CD4-positive, alpha-beta T cell (primary cell): Measurements from ENCODE around the gene WDR4. TPM values are rescaled to one million over a fixed set of nuclear protein-coding genes. Genes with fewer than 3 reads are reported as not detected.
"Not testable (repeated sequence)": the region's sequence is repeated elsewhere in the genome, so short reads cannot be mapped to it uniquely, and the experiment has no call there.

Experiments used
- ATAC-seq: fragments of 200-7000 bp; cut with Tn5 transposase; one replicate; pipeline ENCODE4 v1.10.0; 2022; ENCODE audit warnings: mild to moderate bottlenecking; ENCODE audit not compliant: poor library complexity
- CTCF ChIA-PET: fragments of 350-600 bp; sonication (Branson Sonifier 250); formaldehyde crosslinking; loops from one replicate; lab custom pipeline; 2021; ENCODE audit warnings: antibody characterized with exemption, inconsistent platforms; lab: Charles Lee
- POLR2A ChIA-PET: fragments of 350-600 bp; sonication (Branson Sonifier 250); formaldehyde crosslinking; loops from one replicate; lab custom pipeline; 2021; ENCODE audit warnings: antibody characterized with exemption, inconsistent platforms; lab: Charles Lee
- DNase-seq, 14 experiments: peaks; one replicate each; pipeline ENCODE4 v3.0.0-alpha.2; 2013 to 2020; ENCODE audit warnings: mixed read lengths in 2 of 14
- H3K27ac ChIP-seq, 2 donors: one replicate each; pipeline versions ENCODE4 v1.5.1 to v1.7.0; 2013; ENCODE audit warnings: low read length in 2 of 2, low read depth in 1 of 2, mild to moderate bottlenecking in 1 of 2
- H3K27me3 ChIP-seq, 2 experiments: 1 replicate in 1 of 2; 2 replicates in 1 of 2; pipeline versions ENCODE4 v1.6.1 to v1.7.0; 2013; ENCODE audit warnings: low read length in 2 of 2, control low read depth in 1 of 2, mild to moderate bottlenecking in 1 of 2, moderate library complexity in 1 of 2; ENCODE audit not compliant: insufficient read depth in 2 of 2, control insufficient read depth in 1 of 2
- H3K36me3 ChIP-seq: one replicate; pipeline ENCODE4 v1.6.1; 2013; ENCODE audit warnings: low read length, control low read depth; ENCODE audit not compliant: insufficient read depth
- H3K4me1 ChIP-seq: one replicate; pipeline ENCODE4 v1.6.1; 2013; ENCODE audit warnings: low read length, control low read depth; ENCODE audit not compliant: insufficient read depth
- H3K4me3 ChIP-seq: one replicate; pipeline ENCODE4 v1.5.1; 2013; ENCODE audit warnings: mild to moderate bottlenecking, low read length, moderate library complexity
- H3K9me3 ChIP-seq, 2 experiments: 1 replicate in 1 of 2; 2 replicates in 1 of 2; pipeline versions ENCODE4 v1.6.1 to v1.7.0; 2013; ENCODE audit warnings: low read length in 2 of 2, mild to moderate bottlenecking in 2 of 2, control low read depth in 1 of 2, moderate library complexity in 1 of 2; ENCODE audit not compliant: control insufficient read depth in 1 of 2, insufficient read depth in 1 of 2
- H3K27ac Mint-ChIP-seq: one replicate; pipeline ENCODE4 v1.8.0; 2020; ENCODE audit warnings: mixed read lengths
- H3K27me3 Mint-ChIP-seq: one replicate; pipeline ENCODE4 v1.8.0; 2021; ENCODE audit warnings: mixed read lengths
- H3K36me3 Mint-ChIP-seq: one replicate; pipeline ENCODE4 v1.8.0; 2021; ENCODE audit warnings: low read depth, mixed read lengths
- H3K4me1 Mint-ChIP-seq: one replicate; pipeline ENCODE4 v1.8.0; 2021; ENCODE audit warnings: low read depth, mixed read lengths
- H3K4me3 Mint-ChIP-seq: one replicate; pipeline ENCODE4 v1.8.0; 2020; ENCODE audit warnings: mild to moderate bottlenecking, mixed read lengths
- H3K9me3 Mint-ChIP-seq: one replicate; pipeline ENCODE4 v1.8.0; 2020; ENCODE audit warnings: mixed read lengths
- CTCF ChIP-seq: fragments of 200-600 bp; IDR thresholded peaks from one replicate; pipeline ENCODE4 v1.8.0; 2022; ENCODE audit warnings: antibody characterized with exemption, mild to moderate bottlenecking
- intact Hi-C, 2 experiments: fragments of 100-400 bp; cut with DNase I in 1 of 2; cut with micrococcal nuclease in 1 of 2; formaldehyde crosslinking; loops; one replicate each; pipeline versions ENCODE4 v1.15.1 to v1.9.0; 2023 to 2025; cut with DNase I, micrococcal nuclease
- total RNA-seq, 174 experiments: library from RNA in 2 of 174; stranded (reverse) in 2 of 174; gene quantifications; one replicate each; pipeline ENCODE4 v1.2.3 and lab custom pipeline; 2021 to 2026

WDR4 gene
- total RNA-seq, 2 experiments from 2014 or later = 11.3 to 12.9 TPM

- peaks cover 72% of the 10 kb centered on the region for H3K36me3 Mint-ChIP-seq
- intact Hi-C loops = no loop called here
- Histone ChIP-seq H3K36me3 (peaks cover 72% of the 10 kb centered on the region), H3K27ac (no peak overlapping the region), H3K9me3 (peaks cover 0 to 6% of the 10 kb centered on the region in 2 experiments), H3K4me3 (no peak overlapping the region), H3K4me1 (no peaks in the 10 kb centered on the region), H3K27me3 (no peaks in the 10 kb centered on the region)
- ChIA-PET POLR2A (no interaction called here), CTCF (no interaction called here)
- H3K27ac Mint-ChIP-seq = no peak overlapping the region
- no peak overlapping the region for H3K4me3 Mint-ChIP-seq
- H3K27me3 Mint-ChIP-seq = no peaks in the 10 kb centered on the region
- H3K4me1 Mint-ChIP-seq = no peaks in the 10 kb centered on the region
- ATAC-seq (no peak), DNase-seq (no peak)
- H3K9me3 Mint-ChIP-seq = no peaks in the 10 kb centered on the region
- TF ChIP-seq CTCF = no peak
These were observed 28.9 kb downstream of the WDR4 start for GRCh38 chr21:42850463-42850862.

- no peaks in the 10 kb centered on the region for H3K4me1 Mint-ChIP-seq
- H3K27me3 Mint-ChIP-seq = no peaks in the 10 kb centered on the region
- H3K27me3 ChIP-seq = no peaks in the 10 kb centered on the region
- H3K4me1 ChIP-seq = no peaks in the 10 kb centered on the region
- no peak for ATAC-seq
- ChIA-PET POLR2A (no interaction called here), CTCF (no interaction called here)
- H3K4me3 ChIP-seq = no peak overlapping the region
- H3K36me3 ChIP-seq = peaks cover 72% of the 10 kb centered on the region
- no peaks in the 10 kb centered on the region for H3K9me3 Mint-ChIP-seq
- H3K36me3 Mint-ChIP-seq = peaks cover 74% of the 10 kb centered on the region
- DNase-seq = no peak
- no peak overlapping the region for H3K4me3 Mint-ChIP-seq
- intact Hi-C loops = no loop called here
- H3K27ac ChIP-seq = no peak overlapping the region
- TF ChIP-seq CTCF = no peak
- H3K9me3 ChIP-seq = peaks cover 0 to 6% of the 10 kb centered on the region in 2 experiments
- no peak overlapping the region for H3K27ac Mint-ChIP-seq
These were observed 29.5 kb downstream of the WDR4 start for GRCh38 chr21:42849759-42850412.

GRCh38 chr21:42848932-42849758, 30.2 kb downstream of the WDR4 start:
- no peak overlapping the region for H3K27ac Mint-ChIP-seq
- POLR2A ChIA-PET = no interaction called here

GRCh38 chr21:42848144-42848931, 31.0 kb downstream of the WDR4 start:
- peaks cover 68% of the 10 kb centered on the region for H3K36me3 ChIP-seq
- intact Hi-C loops, H3K27ac ChIP-seq, H3K4me3 Mint-ChIP-seq, CTCF ChIA-PET, H3K27me3 ChIP-seq, H3K27me3 Mint-ChIP-seq, H3K9me3 ChIP-seq, H3K4me1 Mint-ChIP-seq, POLR2A ChIA-PET, H3K27ac Mint-ChIP-seq, H3K4me1 ChIP-seq, ATAC-seq, H3K4me3 ChIP-seq, DNase-seq, H3K9me3 Mint-ChIP-seq: not testable (repeated sequence)
- peaks cover 74% of the 10 kb centered on the region for H3K36me3 Mint-ChIP-seq

More at GRCh38 chr21:42848932-42849758, 30.2 kb downstream of the WDR4 start:
- H3K9me3 Mint-ChIP-seq = no peaks in the 10 kb centered on the region
- H3K4me3 Mint-ChIP-seq = no peak overlapping the region
- Histone ChIP-seq H3K4me3 (no peak overlapping the region), H3K27me3 (no peaks in the 10 kb centered on the region), H3K27ac (no peak overlapping the region), H3K36me3 (peaks cover 72% of the 10 kb centered on the region), H3K4me1 (no peaks in the 10 kb centered on the region), H3K9me3 (peaks cover 0 to 6% of the 10 kb centered on the region in 2 experiments)
- CTCF ChIA-PET = no interaction called here
- no peak for TF ChIP-seq CTCF
- ATAC-seq (no peak), DNase-seq (no peak)
- no peaks in the 10 kb centered on the region for H3K27me3 Mint-ChIP-seq
- no peaks in the 10 kb centered on the region for H3K4me1 Mint-ChIP-seq
- peaks cover 72% of the 10 kb centered on the region for H3K36me3 Mint-ChIP-seq
- intact Hi-C loops = no loop called here
